A549 (cell line): ENCODE data around the gene FUT8. TPM values are rescaled to one million over a fixed set of nuclear protein-coding genes. Genes with fewer than 3 reads are reported as not detected.

Experiments used
- ATAC-seq, 2 experiments: fragments of 200-7000 bp in 1 of 2; fragments of >200 bp in 1 of 2; cut with Nextera tagmentation in 1 of 2; cut with Tn5 transposase in 1 of 2; 3 replicates each; pipeline versions ENCODE4 v1.8.0 to v1.9.1; 2018 to 2020; ENCODE audit warnings: mild to moderate bottlenecking in 1 of 2, moderate library complexity in 1 of 2
- CTCF ChIA-PET: fragments of 300-600 bp; sonication (Branson Sonifier 250); formaldehyde crosslinking; extraction: SDS; loops from one replicate; lab custom pipeline; 2021; ENCODE audit warnings: antibody characterized with exemption, inconsistent platforms; lab: Yijun Ruan, JAX
- POLR2A ChIA-PET: fragments of 350-600 bp; formaldehyde crosslinking; extraction: SDS; loops from one replicate; lab custom pipeline; 2021; ENCODE audit warnings: antibody characterized with exemption, inconsistent platforms; lab: Yijun Ruan, JAX
- DNase-seq, 2 experiments: peaks; one replicate each; pipeline versions ENCODE4 v3.0.0 to v3.0.0-alpha.2; 2011 to 2016; ENCODE audit warnings: low read depth in 1 of 2, low spot score in 1 of 2
- FAIRE-seq: peaks from 2 replicates; lab custom pipeline; 2011; peaks lifted over from hg19 to GRCh38; lab: Jason Lieb, UNC
- H3K27ac ChIP-seq, 2 experiments: fragments of >200 bp; sonication (Bioruptor Twin); formaldehyde crosslinking; 3 replicates each; pipeline ENCODE4 v1.5.1; 2016 to 2017
- H3K4me1 ChIP-seq: fragments of >200 bp; sonication (Bioruptor Twin); formaldehyde crosslinking; 3 replicates; pipeline ENCODE4 v1.6.1; 2016
- H3K4me2 ChIP-seq: fragments of >200 bp; sonication (Bioruptor Twin); formaldehyde crosslinking; 3 replicates; pipeline ENCODE4 v1.6.1; 2016
- H3K4me3 ChIP-seq: fragments of >200 bp; sonication (Bioruptor Twin); formaldehyde crosslinking; 3 replicates; pipeline ENCODE4 v1.5.1; 2016
- H3K9me3 ChIP-seq: fragments of >200 bp; sonication (Bioruptor Twin); formaldehyde crosslinking; 3 replicates; pipeline ENCODE4 v1.6.1; 2016
- CBX8 ChIP-seq: fragments of 200-600 bp; sonication (generic); IDR thresholded peaks from 2 replicates; pipeline ENCODE4 v1.6.1; 2016
- CHD2 ChIP-seq: fragments of 150-350 bp; IDR thresholded peaks from 2 replicates; pipeline ENCODE4 v1.6.1; 2014; ENCODE audit warnings: low read length; ENCODE audit not compliant: partially characterized antibody
- CHD4 ChIP-seq: fragments of 200-600 bp; sonication (generic); IDR thresholded peaks from 2 replicates; pipeline ENCODE4 v1.6.1; 2016; ENCODE audit warnings: antibody characterized with exemption, mild to moderate bottlenecking, borderline replicate concordance
- EHMT2 ChIP-seq: fragments of 200-600 bp; sonication (generic); IDR thresholded peaks from 2 replicates; pipeline ENCODE4 v1.6.1; 2016; ENCODE audit warnings: antibody characterized with exemption, low read depth, mild to moderate bottlenecking, moderate library complexity
- FOSL2 ChIP-seq, 2 experiments: fragments of 450-650 bp in 1 of 2; fragments of >200 bp in 1 of 2; sonication (Bioruptor Twin) in 1 of 2; formaldehyde crosslinking; IDR thresholded peaks; 2 replicates each; pipeline versions ENCODE4 v1.5.0 to v1.6.1; 2016 to 2020; ENCODE audit warnings: mild to moderate bottlenecking in 1 of 2, moderate library complexity in 1 of 2
- HDAC2 ChIP-seq: fragments of 200-600 bp; sonication (generic); IDR thresholded peaks from 2 replicates; pipeline ENCODE4 v1.6.1; 2016
- HOXA7 ChIP-seq: fragments of 250-450 bp; sonication (Bioruptor Pico); IDR thresholded peaks from 2 replicates; pipeline ENCODE4 v1.5.0; 2020; ENCODE audit warnings: mild to moderate bottlenecking, moderate library complexity
- HOXB13 ChIP-seq: fragments of 250-450 bp; sonication (Bioruptor Pico); IDR thresholded peaks from 2 replicates; pipeline ENCODE4 v1.5.0; 2020; ENCODE audit warnings: low read depth, mild to moderate bottlenecking, moderate library complexity
- HOXB5 ChIP-seq: fragments of 250-450 bp; sonication (Bioruptor Pico); IDR thresholded peaks from 2 replicates; pipeline ENCODE4 v1.5.0; 2020; ENCODE audit warnings: mild to moderate bottlenecking, moderate library complexity
- MAZ ChIP-seq: fragments of 150-350 bp; IDR thresholded peaks from 2 replicates; pipeline ENCODE4 v1.6.1; 2014; ENCODE audit warnings: antibody characterized with exemption, low read depth, low read length, borderline replicate concordance
- MYC ChIP-seq: IDR thresholded peaks from 2 replicates; pipeline ENCODE4 v1.6.1; 2012; ENCODE audit warnings: mild to moderate bottlenecking, inconsistent platforms, low read length, improper control_type of control experiment, borderline replicate concordance
- NR3C1 ChIP-seq: fragments of >200 bp; sonication (Bioruptor Twin); formaldehyde crosslinking; IDR thresholded peaks from 3 replicates; pipeline ENCODE4 v1.6.1; 2017
- PHF8 ChIP-seq: fragments of 200-600 bp; sonication (generic); IDR thresholded peaks from 2 replicates; pipeline ENCODE4 v1.6.1; 2016; ENCODE audit warnings: low read depth, mild to moderate bottlenecking, antibody characterized with exemption, moderate library complexity, borderline replicate concordance
- SREBF2 ChIP-seq: fragments of 450-650 bp; IDR thresholded peaks from 2 replicates; pipeline ENCODE4 v1.6.1; 2014; ENCODE audit warnings: mild to moderate bottlenecking, moderate library complexity
- TFCP2L1 ChIP-seq: fragments of 250-450 bp; sonication (Bioruptor Pico); IDR thresholded peaks from 2 replicates; pipeline ENCODE4 v1.5.0; 2021; ENCODE audit warnings: mild to moderate bottlenecking
- WGBS: methylation state at CpG from one replicate; pipeline ENCODE4 v1.1.6; 2017; ENCODE audit errors: missing lambda C conversion rate; 5-methylcytosine and 5-hydroxymethylcytosine counted together
- polyA plus RNA-seq, 4 experiments: library from polyadenylated mRNA; depleted of rRNA in 3 of 4; stranded (reverse); fragments of >200 nt; fragmentation: RNase III in 1 of 4; extraction: RNeasy Plus Mini Kit Qiagen cat#74134 plus additional on column Dnase treatment in 1 of 4; gene quantifications; 2 replicates in 3 of 4; 3 replicates in 1 of 4; pipeline ENCODE4 v1.2.3, GENCODE V29; 2011 to 2017
- TF ChIP-seq, protein P1 (sequence below): fragments of >200 bp; sonication (Bioruptor Twin); formaldehyde crosslinking; IDR thresholded peaks from 3 replicates; pipeline ENCODE4 v1.5.1; 2016
- TF ChIP-seq, protein P2 (sequence below): IDR thresholded peaks from 2 replicates; pipeline ENCODE4 v1.6.1; 2012
- TF ChIP-seq, protein P3 (sequence below): fragments of >200 bp; sonication (Bioruptor Twin); formaldehyde crosslinking; IDR thresholded peaks from 3 replicates; pipeline ENCODE4 v1.6.1; 2016
- TF ChIP-seq, protein P4 (sequence below): fragments of 250-450 bp; sonication (Bioruptor Pico); IDR thresholded peaks from 2 replicates; pipeline ENCODE4 v1.5.0; 2021; ENCODE audit warnings: mild to moderate bottlenecking, moderate library complexity, borderline replicate concordance
- TF ChIP-seq, protein P5 (sequence below): fragments of 200-600 bp; sonication (generic); IDR thresholded peaks from 2 replicates; pipeline ENCODE4 v1.6.1; 2016; ENCODE audit warnings: antibody characterized with exemption, mild to moderate bottlenecking, moderate library complexity

Gene FUT8
- polyA plus RNA-seq, 2 of the 4 experiments (the other 2 are of a cell fraction), result 20.3 to 22.9 TPM

DNA sequence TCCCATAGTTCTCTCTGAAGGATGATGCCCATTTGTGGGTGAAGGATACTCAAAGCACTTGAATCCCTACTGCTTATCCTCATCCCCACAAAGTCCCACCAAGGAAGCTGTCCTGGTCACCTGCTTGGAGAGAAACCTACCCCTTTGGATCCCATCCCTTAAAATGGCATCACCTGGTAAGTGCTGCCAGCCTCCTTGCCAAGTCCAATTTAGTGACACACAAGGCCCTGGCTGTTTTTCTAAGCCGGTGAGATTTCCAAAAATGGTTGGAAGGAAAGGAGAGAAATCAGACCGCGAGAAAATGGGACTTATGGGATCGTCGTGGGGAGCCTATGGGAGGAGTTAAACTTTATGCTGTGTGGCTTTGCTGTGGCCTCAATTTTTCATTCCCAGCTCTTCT is 358.2 kb downstream of the FUT8 start:
- Histone ChIP-seq H3K9me3 (no peaks in the 10 kb centered on the region; the same call in 2 of the 3 replicates), H3K4me2 (no peak overlapping the region), H3K27ac (no peak overlapping the region), H3K4me1 (no peaks in the 10 kb centered on the region), H3K4me3 (no peak overlapping the region)
- DNase-seq (no peak), FAIRE-seq (no peak), ATAC-seq (no peak)
- CTCF ChIA-PET, result interaction anchor here (0.6 to 1.8 kb wide), 2 partner anchors 23 to 45 kb away, joined by 3 read pairs; no protein-coding TSS in a partner anchor
- TF ChIP-seq SREBF2, result no peak
- no peak for TF ChIP-seq MAZ
- WGBS, result 50% methylated on average over 5 of the region's 5 CpGs
- POLR2A ChIA-PET, result no interaction called here

DNA sequence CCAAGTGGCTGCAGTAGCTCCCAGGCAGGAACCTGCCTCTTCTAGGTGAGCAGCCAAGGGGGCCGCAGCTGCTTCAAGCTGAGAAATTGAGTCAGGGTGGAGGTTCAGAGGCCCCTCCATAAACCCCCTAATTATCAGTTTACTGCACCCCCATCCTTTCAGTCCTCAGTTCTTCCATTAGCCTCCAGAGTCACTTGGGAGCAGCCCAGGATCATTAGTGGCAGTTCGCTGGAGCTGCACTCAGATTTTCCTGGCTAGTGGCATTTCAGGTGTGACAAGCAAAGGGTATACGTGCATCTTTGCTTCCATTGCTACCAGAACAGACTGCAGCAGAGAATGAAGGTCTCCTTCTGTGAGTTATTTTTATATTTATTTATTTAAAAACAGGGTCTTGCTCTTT is 358.7 kb downstream of the FUT8 start:
- 75% methylated on average over 3 of the region's 3 CpGs for WGBS

DNA sequence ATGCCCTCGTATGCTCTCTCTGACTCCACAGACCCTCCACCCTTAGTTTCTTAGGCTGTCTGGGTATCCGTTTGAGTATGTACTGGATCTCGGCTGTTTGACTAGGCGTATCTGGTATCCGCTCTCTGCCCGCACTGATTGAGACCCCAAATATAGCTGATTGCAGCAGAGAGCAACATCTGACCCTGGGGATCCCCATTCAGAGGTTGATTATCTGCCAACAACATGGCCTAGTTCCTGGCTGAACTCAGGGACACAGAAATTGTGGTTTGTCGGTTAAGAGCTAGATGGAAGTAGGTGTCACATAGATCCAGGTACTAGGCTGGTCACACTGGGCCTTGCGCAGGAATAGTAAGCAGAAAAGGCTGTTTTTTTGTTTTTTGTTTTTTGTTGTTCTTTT is 359.9 kb downstream of the FUT8 start:
- Histone ChIP-seq H3K4me2 (no peak overlapping the region), H3K9me3 (no peaks in the 10 kb centered on the region; the same call in 2 of the 3 replicates), H3K4me1 (no peaks in the 10 kb centered on the region), H3K4me3 (no peak overlapping the region), H3K27ac (no peak overlapping the region)
- no peak for FAIRE-seq
- POLR2A ChIA-PET, result no interaction called here
- WGBS, result 66% methylated on average over 8 of the region's 8 CpGs
- TF ChIP-seq, protein P1, sequence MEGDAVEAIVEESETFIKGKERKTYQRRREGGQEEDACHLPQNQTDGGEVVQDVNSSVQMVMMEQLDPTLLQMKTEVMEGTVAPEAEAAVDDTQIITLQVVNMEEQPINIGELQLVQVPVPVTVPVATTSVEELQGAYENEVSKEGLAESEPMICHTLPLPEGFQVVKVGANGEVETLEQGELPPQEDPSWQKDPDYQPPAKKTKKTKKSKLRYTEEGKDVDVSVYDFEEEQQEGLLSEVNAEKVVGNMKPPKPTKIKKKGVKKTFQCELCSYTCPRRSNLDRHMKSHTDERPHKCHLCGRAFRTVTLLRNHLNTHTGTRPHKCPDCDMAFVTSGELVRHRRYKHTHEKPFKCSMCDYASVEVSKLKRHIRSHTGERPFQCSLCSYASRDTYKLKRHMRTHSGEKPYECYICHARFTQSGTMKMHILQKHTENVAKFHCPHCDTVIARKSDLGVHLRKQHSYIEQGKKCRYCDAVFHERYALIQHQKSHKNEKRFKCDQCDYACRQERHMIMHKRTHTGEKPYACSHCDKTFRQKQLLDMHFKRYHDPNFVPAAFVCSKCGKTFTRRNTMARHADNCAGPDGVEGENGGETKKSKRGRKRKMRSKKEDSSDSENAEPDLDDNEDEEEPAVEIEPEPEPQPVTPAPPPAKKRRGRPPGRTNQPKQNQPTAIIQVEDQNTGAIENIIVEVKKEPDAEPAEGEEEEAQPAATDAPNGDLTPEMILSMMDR, result no peak
- TF ChIP-seq MYC (no peak), HOXB13 (CRISPR knock-in tag) (no peak), CHD2 (no peak), CHD4 (no peak), EHMT2 (no peak), TFCP2L1 (no peak), HOXB5 (CRISPR knock-in tag) (no peak), SREBF2 (no peak), FOSL2 (IDR thresholded peaks at IDR 0.05) (no peak), FOSL2 (CRISPR knock-in tag; IDR thresholded peaks at IDR 0.05) (no peak), HOXA7 (CRISPR knock-in tag) (no peak), NR3C1 (no peak), CBX8 (no peak), PHF8 (no peak), MAZ (no peak)
- TF ChIP-seq, protein P2, sequence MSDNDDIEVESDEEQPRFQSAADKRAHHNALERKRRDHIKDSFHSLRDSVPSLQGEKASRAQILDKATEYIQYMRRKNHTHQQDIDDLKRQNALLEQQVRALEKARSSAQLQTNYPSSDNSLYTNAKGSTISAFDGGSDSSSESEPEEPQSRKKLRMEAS, result no peak
- TF ChIP-seq, protein P3, sequence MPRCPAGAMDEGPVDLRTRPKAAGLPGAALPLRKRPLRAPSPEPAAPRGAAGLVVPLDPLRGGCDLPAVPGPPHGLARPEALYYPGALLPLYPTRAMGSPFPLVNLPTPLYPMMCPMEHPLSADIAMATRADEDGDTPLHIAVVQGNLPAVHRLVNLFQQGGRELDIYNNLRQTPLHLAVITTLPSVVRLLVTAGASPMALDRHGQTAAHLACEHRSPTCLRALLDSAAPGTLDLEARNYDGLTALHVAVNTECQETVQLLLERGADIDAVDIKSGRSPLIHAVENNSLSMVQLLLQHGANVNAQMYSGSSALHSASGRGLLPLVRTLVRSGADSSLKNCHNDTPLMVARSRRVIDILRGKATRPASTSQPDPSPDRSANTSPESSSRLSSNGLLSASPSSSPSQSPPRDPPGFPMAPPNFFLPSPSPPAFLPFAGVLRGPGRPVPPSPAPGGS, result no peak
- TF ChIP-seq, protein P4, sequence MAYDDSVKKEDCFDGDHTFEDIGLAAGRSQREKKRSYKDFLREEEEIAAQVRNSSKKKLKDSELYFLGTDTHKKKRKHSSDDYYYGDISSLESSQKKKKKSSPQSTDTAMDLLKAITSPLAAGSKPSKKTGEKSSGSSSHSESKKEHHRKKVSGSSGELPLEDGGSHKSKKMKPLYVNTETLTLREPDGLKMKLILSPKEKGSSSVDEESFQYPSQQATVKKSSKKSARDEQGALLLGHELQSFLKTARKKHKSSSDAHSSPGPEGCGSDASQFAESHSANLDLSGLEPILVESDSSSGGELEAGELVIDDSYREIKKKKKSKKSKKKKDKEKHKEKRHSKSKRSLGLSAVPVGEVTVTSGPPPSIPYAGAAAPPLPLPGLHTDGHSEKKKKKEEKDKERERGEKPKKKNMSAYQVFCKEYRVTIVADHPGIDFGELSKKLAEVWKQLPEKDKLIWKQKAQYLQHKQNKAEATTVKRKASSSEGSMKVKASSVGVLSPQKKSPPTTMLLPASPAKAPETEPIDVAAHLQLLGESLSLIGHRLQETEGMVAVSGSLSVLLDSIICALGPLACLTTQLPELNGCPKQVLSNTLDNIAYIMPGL (CRISPR knock-in tag), result no peak
- TF ChIP-seq, protein P5, sequence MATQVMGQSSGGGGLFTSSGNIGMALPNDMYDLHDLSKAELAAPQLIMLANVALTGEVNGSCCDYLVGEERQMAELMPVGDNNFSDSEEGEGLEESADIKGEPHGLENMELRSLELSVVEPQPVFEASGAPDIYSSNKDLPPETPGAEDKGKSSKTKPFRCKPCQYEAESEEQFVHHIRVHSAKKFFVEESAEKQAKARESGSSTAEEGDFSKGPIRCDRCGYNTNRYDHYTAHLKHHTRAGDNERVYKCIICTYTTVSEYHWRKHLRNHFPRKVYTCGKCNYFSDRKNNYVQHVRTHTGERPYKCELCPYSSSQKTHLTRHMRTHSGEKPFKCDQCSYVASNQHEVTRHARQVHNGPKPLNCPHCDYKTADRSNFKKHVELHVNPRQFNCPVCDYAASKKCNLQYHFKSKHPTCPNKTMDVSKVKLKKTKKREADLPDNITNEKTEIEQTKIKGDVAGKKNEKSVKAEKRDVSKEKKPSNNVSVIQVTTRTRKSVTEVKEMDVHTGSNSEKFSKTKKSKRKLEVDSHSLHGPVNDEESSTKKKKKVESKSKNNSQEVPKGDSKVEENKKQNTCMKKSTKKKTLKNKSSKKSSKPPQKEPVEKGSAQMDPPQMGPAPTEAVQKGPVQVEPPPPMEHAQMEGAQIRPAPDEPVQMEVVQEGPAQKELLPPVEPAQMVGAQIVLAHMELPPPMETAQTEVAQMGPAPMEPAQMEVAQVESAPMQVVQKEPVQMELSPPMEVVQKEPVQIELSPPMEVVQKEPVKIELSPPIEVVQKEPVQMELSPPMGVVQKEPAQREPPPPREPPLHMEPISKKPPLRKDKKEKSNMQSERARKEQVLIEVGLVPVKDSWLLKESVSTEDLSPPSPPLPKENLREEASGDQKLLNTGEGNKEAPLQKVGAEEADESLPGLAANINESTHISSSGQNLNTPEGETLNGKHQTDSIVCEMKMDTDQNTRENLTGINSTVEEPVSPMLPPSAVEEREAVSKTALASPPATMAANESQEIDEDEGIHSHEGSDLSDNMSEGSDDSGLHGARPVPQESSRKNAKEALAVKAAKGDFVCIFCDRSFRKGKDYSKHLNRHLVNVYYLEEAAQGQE, result no peak
- no peak for DNase-seq
- CTCF ChIA-PET, result no interaction called here
- no peak for ATAC-seq

More for the DNA sequence above, 358.7 kb downstream of the FUT8 start:
- Histone ChIP-seq H3K4me2 (no peak overlapping the region), H3K4me3 (no peak overlapping the region), H3K4me1 (no peaks in the 10 kb centered on the region), H3K9me3 (no peaks in the 10 kb centered on the region; the same call in 2 of the 3 replicates), H3K27ac (no peak overlapping the region)
- TF ChIP-seq HDAC2, result no peak
- ChIA-PET CTCF (interaction anchor here (0.8 kb wide), 1 partner anchor 36 kb away, joined by 3 read pairs; no protein-coding TSS in a partner anchor), POLR2A (interaction anchor here (0.6 kb wide), 1 partner anchor 358 kb away, joined by 4 read pairs; no protein-coding TSS in a partner anchor)
- no peak for ATAC-seq
- no peak for DNase-seq
- no peak for FAIRE-seq
